Measurements from ENCODE around the gene S100A10.

S100A10 gene, protein sequence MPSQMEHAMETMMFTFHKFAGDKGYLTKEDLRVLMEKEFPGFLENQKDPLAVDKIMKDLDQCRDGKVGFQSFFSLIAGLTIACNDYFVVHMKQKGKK

DNA sequence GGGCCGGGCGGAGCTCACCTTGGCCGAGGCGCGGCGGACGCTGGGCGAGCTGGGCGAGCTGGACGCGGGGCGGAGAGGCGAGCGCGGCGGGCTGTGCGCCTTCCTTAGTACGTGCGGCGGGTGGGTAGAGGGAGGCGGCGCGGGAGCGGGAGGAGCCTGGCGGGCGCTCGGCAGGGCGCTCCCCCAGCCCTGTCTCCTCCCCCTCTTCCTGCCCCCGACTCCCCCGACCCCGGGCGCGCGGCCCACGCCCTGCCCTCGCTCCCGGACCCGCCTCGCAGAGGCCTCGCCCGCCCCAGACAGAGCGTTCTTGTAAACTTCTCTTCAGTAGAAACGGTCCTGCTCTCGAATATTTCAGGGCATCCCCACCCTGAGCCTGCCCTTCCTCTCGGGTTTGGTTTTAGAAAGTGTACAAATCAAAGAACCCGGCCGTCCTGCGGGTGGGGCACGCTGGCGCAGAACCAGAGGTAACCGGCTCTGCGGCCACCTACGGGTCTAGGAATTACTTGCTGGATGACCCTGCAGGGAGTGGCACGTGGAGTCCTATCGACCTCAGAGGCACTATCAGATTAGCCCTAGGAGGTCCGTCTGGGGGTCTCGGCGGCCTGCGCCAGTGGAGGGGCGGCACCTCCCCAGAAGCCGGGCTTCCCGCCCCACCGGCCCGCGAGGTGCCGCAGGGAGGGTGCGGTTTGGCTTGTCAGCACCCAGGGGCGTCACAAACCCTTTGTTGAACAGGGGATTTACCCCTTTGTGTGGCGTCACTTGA, at the start of gene S100A10:
Gene S100A10 (minus strand): TSS at position 126 of the 763 bp plus-strand sequence. CDS start 7,629 bp downstream, outside the sequence.
- DNase-seq (ENCODE audit: low read depth), result peak; percentile 48

DNA sequence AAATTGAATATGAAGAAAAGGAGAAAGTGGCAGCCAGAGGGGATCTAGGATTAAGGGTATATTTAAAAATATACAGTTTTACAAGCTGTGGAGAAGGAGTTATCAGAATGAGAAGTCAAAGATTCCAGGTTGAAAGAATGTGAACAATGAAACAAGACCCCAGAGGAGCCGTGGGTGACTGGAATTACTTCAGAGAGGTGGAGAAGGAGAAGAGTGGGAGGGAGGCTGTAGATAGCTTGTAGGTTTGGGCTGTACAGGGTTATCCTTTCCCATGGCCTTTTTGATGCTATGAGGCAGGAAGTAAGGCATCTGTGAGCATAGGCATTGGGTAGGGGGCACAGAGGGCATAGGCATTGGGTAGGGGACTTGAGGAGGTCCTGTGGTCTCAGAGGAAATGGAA, 48.4 kb upstream of the S100A10 start:
- DNase-seq (ENCODE audit: low read depth), result no peak

DNA sequence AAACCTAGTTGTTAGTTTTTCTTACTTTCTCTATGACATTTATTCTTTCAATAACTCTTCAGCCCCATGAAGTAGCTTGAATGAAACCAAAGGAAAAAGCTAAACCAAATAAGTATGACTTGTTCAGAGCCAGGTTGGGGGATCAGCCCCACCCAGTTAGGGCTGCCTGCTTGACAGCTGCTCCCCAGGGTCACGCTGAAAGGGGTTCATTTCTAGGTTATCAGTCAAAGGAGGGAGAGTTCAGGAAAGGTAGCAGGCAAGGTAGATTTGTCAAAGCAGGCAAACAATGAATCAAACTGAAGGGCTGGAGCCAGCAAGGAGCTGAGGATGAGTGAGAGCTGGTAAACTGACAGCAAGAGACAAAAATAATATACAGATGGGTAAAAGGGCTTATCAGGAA, 46.2 kb upstream of the S100A10 start:
- DNase-seq (ENCODE audit: low read depth), result no peak

DNA sequence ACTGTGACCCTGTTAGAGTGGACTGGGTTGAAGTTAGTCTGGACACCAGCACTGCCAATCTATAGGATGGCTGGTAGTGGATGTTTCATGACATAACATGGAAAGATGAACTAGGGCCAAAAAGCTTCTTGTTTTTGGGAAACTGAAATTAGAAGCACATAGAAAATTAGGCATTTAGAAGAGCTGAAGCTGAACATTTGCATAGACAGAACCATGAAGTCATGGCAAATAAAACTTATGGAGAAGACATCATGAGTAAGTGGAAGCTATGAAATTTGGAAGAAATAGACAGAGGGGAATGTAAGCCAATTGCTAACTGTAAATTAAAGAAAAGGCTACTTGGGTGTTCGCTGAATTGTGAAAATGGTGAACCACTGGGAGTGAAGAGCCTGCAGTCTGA, 45.8 kb upstream of the S100A10 start:
- DNase-seq (ENCODE audit: low read depth), result no peak

DNA sequence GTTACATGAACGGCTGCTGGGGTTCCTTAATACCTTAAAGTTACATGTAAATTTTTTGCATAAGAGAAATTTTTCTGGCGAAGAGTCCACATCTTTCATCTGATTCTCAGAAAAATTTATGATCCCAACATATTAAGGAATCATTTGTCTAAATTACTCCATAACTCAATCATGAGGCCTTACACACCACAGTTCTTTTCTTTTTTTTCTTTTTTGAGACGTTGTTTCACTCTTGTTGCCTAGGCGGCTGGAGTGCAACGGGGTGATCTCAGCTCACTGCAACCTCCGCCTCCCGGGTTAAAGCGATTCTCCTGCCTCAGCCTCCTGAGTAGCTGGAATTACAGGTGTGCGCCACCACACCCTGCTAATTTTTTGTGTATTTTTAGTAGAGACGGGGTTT, 45.2 kb upstream of the S100A10 start:
- no peak for DNase-seq (ENCODE audit: low read depth)

DNA sequence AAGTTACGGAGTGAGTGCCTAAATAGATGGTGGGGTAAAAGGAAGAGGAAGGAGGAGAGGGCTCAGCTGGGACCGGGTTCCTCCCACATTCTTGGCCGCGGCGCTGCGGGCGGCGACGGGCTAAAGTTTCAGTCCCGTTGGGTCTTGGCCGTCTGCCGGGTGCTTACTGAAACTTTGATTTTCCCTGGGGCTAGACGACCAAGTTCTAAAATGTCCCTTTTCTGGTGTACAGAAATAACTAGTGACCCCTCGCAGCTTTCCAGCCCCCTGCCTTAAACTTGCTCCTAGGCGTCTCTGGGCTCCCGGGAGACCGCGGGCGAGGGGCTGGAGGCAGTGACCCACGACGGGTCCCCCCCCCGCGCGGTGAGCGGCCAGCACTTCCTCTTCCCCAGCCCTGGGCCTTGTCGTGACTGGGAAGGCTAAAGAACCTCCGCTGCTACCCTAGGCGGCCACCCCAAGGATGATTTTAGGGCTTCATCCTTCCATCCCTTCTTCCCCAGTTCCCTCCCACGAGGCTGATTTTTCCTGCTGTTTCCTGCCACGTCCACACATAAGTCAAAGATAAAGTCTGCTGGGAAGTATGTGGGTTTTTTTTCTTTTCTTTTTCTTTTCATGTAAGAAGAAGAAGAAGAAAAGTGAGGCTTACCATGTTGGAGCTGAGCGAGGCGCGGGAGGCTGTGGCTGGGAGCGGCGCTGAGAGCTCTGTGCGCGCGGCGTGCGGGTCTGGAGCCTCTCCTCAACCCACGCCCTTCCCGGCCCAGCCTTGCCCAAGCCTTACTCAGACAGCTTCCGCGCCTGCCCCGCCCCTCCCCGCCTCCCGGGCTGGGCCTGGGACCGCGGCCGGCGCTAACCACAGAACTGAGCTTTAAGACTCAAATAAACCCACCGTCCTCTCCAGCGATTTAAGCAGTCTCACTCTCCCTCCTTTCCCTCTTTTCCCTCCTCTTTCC, 42.9 kb upstream of the S100A10 start, which contains the start of gene S100A11:
Gene S100A11 (minus strand): TSS at position 738 of the 950 bp plus-strand sequence. CDS start 89 bp downstream, at position 649.
- peak; percentile 69 for DNase-seq (ENCODE audit: low read depth)

DNA sequence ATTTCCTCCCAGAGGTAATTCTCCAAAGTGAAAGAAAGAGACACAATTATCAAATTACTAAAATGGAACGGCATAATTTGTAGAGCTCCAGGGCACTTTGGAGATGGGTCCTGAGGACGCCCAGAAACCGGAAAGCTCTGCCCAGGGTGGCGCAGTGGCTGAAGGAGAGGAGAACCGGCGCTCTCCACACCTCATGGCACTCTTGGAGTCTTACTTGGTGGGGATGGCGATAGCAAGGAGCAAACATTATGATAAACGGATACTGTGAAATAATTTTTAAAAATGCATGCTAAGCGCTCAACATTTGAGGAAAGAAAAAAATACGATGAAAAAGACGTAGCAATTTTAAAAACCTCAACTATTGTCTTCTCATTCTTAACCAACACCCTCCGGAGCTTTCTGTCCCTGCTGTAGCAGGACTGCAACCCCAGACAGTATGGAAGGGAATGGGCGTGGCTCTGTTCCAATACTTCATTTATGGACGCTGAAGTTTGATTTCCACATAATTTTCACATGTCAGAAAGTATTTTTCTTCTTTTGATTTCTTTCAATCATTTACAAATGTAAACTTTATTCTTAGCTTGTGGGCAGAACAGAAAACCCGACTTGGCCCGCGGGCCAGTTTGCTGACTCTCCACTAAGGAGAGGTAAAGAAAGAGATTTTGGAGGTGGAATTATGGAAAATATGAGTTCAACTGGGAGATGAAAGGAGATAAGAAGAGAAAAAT, 42.0 kb upstream of the S100A10 start:
- DNase-seq (ENCODE audit: low read depth), result no peak

DNA sequence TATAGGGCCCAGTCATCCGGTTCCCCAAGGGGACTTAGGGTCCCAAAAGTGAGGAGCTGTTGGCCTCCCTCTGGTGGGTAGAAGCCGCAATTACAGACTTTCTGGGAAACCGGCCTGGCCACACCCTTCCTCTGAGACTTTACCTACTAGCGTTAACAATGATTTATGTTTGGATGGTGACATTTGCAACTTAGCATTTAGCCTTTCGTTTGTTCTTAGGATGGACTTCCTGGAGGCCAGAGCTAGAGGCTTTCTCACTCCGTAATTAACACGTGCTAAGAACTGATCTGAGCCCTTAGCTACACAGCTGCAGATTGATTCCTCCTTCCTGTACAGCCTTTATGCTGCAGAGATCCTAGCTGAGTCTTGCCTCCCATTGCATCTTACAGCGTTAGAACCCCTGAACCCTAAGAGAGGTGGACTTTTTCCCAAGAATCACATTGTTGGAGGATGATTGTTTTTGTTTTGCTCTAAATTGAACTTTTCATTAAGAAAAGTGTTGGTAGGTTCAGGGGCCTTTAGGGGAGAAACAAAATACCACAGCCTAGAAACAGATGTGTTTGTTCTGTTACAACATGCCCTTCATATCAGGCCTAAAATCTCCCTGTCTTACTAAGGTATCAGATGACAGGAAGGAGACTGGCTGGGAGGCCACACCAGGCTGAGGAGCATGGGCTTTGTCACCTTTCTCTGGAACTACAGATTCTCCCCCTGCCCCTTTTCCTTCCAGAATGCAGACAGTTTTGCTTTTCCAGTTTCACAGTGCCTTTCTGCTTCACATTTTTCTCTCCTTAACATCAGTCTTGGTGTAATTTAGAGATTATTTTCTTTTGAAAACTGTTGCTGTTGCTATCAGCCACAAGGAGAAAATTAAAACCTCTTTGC, 41.2 kb upstream of the S100A10 start:
- peak; percentile 56 for DNase-seq (ENCODE audit: low read depth)

DNA sequence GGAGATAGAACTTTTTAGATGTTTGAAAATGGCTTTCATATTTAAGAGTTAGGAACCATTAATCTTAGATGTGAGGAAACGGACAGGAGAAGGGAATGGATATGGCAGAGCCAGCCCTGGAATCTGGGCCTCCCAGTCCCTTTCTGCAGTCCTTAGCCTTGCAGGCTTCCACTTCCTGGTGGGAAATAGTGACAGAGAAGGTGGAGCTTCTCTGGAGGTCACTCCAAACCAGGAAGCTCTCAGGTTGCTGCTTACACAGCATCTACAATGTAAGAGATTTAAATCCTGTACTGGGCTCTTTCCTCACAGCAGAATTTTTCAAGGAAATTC, 40.6 kb upstream of the S100A10 start:
- no peak for DNase-seq (ENCODE audit: low read depth)

DNA sequence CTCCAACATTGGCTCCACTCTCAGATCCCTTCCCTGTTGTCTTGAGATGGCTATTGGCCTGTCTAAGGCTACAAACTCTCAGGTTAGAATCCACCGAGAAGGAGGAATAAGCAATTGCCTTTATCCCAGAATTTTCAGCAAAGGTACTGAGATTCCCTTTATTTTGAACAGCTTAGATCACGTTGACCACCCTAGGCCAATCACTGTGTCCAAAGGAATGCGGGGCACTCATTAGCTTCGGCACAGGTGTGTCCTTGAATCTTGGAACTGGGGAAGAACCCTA, 36.2 kb upstream of the S100A10 start:
- no peak for DNase-seq (ENCODE audit: low read depth)

DNA sequence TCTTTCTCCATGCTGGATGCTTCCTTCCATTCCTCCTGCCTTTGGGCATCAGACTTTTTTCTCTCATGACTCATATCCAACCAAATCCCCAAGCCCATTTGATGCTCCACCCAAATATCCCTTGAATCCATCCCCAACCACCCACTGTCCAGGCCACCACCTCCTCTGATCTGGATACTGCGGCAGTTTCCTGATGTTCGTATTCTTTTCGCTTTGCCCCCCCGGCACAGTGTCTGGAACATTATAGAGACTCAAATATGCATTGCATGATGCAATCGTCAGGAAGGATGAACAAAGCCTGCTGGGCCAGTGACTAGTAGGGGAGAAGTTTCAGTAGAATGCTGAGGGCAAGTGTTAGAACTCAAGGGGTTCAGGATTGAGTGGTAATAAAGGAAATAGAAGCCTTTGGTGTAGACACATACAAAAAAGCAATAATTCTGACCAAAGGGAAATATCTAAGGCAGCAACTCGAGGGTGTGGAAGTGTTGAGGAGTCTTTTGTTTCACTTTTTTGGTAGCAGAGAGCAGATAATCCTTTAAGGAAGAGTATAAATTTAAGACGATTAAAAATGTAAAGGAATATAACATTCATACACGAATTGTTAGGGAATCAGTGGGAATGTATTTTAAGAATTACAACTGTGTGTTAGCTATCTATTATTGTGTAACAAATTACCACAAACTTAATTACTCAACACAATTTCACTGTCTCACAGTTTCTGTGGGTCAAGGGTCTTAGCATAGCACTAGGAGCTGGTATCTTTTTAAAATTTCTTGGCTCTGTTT, 35.7 kb upstream of the S100A10 start:
- DNase-seq (ENCODE audit: low read depth), result no peak

DNA sequence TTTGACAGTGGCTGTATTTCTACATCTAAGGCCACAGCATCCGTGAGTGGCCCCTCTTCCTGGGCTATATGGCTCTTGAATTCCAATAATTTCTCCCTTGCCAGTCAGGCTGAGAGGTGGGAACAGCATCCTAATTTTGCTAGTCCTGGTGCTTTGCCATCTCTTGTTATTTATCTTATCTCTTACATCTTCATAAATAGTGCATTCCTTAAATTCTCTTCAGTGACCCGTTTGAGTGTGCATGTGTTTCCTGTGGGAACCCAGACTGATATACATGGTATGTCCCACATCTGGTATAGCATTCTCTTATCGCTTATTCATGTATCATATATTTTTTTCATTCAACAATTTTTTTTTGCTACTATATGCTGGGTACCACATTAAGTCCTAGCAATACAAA, 33.2 kb upstream of the S100A10 start:
- no peak for DNase-seq (ENCODE audit: low read depth)

DNA sequence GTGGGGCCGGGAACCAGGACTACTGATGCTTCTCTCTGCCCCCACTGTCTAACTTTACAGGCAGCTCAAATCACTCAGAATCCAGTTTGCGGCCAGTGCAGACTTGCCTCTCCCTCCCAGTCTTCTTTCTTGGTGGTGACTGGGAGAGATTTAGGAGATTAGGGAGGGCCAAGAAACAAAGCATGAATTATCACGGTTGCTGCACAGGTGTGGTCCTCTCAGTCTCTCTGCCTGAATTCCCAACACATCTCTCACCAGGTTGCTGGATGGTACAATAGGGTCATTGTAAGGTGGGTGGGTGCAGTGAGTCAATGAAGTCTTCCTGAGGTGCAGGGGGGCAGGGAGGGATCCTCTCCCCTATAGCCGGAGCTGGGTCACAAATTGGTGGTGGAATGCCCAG, 30.6 kb upstream of the S100A10 start:
- DNase-seq (ENCODE audit: low read depth), result no peak

DNA sequence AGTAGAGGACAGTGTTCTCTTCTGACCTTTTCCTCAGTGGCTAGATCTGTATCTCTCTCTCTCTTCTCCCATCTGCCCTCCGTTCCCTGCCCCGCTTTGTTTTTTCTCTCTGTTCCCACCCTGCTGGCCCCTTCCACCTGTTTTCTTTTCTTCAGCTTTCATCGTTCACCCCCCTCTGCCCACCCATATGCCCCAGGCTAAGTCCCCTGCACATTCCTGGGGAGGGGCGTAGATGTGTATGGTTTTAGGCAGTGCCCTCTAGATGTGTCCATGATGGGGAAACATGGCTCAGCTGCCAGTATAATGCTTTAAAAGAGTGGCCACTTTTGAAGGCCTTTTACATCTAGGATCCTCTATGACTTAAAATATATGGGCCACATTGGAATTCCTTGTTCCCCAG, 29.6 kb upstream of the S100A10 start:
- no peak for DNase-seq (ENCODE audit: low read depth)

DNA sequence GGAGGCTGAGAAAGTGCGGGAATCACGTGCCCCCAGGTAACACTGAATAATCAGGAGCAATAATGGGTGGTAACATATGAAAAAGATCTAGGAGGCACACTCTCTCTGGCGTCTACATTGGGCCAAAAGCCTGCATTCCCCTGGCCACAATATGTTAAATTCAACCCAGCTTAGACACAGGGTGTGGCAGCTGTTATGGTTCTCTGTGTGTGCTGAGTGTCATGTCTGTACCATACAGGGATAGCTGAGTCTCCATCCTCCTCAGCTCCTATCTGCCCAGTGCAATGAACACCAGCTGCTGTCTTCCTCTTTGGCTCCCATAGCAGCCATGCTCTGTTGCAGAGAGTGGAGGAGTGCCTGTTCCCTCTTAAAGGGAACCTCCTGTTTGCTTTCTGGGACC, 28.8 kb upstream of the S100A10 start:
- no peak for DNase-seq (ENCODE audit: low read depth)

DNA sequence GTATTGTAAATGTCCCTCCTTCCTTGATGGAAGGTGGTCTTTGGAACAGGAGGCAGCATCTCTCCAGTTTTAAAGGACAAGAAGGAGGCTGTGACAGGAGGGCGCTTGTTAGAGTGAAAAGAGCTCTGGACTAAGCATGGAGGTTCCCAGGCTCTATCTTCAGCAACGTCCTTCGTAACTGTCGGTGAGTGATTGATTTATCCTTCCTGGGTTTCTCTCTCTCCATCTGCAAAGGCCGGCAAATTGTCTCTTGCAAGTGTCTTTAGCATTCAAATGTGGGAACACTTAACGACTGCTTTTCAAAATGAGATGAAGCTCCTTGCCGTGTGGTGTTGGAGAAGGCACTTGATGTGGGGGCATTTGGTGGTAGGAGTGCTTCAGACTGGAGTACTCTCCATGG, 27.9 kb upstream of the S100A10 start:
- DNase-seq (ENCODE audit: low read depth), result no peak

DNA sequence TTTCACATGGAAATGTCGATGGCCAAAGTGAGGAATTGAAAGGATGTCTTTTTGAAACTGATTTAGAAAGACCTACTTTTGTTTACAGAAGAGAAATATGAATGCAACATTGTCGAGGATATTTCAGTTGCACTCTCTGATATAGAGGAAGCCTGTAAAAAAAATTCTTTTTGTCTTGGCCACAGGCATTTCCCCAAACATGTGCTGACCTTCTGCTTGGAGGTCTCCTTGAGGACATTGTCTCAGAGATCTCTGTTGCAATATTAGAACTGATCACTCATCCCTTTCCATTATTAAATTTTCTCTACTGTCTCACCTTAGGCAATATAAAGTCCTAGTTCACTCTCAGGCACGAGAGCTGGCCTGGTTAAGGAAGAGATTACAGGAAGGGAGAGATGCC, 27.2 kb upstream of the S100A10 start:
- DNase-seq (ENCODE audit: low read depth), result no peak

DNA sequence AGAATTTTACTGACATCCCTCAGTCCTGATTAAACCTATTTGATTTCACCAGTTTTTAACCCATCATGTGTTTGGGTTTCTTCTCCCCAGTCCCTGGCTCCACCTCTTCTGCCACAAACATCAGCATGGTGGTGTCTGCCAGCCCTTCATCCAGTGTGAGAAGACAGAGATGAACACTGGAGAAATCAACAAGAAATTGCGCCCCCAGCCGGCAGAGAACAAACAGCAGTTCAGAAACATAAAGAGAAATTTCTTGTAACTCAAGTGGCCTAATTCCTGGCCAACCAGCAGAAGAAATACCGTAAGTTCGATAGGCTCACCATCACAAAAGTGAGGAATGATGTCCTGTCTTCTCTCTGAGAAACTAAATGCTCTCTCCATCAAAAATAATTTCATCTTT, 24.9 kb upstream of the S100A10 start:
- no peak for DNase-seq (ENCODE audit: low read depth)

DNA sequence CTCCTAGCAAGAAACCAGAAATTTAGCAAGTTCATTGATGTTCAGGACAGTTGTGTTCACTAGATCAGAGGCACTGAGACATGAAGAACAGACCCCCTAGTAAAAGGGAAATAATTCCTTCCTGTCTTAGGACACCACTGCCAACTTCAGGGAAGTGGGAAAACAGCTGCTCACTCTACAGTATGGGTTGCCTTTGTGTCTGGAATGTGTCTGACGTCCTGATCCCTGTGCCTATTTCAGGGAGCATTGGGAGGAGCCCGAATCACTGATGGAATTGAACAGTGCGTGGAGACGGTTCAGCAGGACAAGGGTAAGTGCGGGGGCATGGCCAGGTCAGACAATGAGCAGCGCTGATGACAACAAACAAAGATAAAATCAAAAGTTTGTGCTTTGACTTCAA, 22.1 kb upstream of the S100A10 start:
- no peak for DNase-seq (ENCODE audit: low read depth)

DNA sequence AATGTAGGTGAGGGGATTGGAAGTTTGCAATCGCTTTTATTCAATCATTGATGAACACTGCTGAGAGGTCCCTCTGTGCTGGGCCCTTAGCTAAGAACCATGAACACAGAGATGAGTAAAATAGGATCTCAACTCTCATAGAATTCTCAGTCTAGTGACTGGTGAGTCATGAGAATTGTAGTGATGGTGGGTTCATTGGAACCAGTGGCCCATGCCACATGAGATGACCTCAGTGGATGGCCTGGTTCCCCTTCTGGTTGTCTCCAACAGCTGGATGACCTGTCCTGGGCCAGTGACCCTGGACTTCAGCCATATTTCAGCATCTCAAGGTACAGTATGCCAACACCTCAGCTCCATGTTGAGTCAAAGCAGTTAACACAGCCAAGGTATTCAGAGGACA, 21.3 kb upstream of the S100A10 start:
- no peak for DNase-seq (ENCODE audit: low read depth)

Data from activated T-cell treated with anti-CD3 and anti-CD28 coated beads for 24 hours (primary cell).